Hepatic stellate cell (primary cell): ENCODE data around the gene MARCHF2.
"Not testable (repeated sequence)": the region's sequence is repeated elsewhere in the genome, so short reads cannot be mapped to it uniquely, and the experiment has no call there.

ENCODE experiments used
- DNase-seq: peaks from one replicate; pipeline ENCODE4 v3.0.0; 2011; ENCODE audit warnings: low spot score

Gene MARCHF2

GRCh38 chr19:8412783-8413628 lies at the start of gene MARCHF2:
TSS of gene MARCHF2 (plus strand) at chr19:8413305. CDS start at chr19:8421841, 8,536 bp downstream.
- DNase-seq: peak; percentile 98

GRCh38 chr19:8363803-8364771 lies 49.0 kb upstream of the MARCHF2 start, which contains the start of gene ANGPTL4:
TSS of gene ANGPTL4 (plus strand) at chr19:8364155. CDS start at chr19:8364322, 167 bp downstream.
- DNase-seq: peak; percentile 70

- DNase-seq: no peak
These were observed 47.0 kb upstream of the MARCHF2 start for GRCh38 chr19:8366121-8366581.

GRCh38 chr19:8366961-8367326 lies 46.2 kb upstream of the MARCHF2 start:
- no peak for DNase-seq

GRCh38 chr19:8367327-8368001 lies 45.6 kb upstream of the MARCHF2 start:
- DNase-seq: peak; percentile 94

- DNase-seq: no peak
These were observed 42.7 kb upstream of the MARCHF2 start for GRCh38 chr19:8370176-8371010.

GRCh38 chr19:8371011-8371804 lies 41.9 kb upstream of the MARCHF2 start:
- no peak for DNase-seq

- DNase-seq: no peak
These were observed 39.0 kb upstream of the MARCHF2 start for GRCh38 chr19:8373867-8374813.

GRCh38 chr19:8375766-8376165 lies 37.3 kb upstream of the MARCHF2 start:
- DNase-seq: not testable (repeated sequence)

GRCh38 chr19:8376373-8376974 lies 36.6 kb upstream of the MARCHF2 start:
- not testable (repeated sequence) for DNase-seq

GRCh38 chr19:8377598-8377997 lies 35.5 kb upstream of the MARCHF2 start:
- DNase-seq: no peak

GRCh38 chr19:8379156-8379891 lies 33.8 kb upstream of the MARCHF2 start:
- not testable (repeated sequence) for DNase-seq

GRCh38 chr19:8384569-8384968 lies 28.5 kb upstream of the MARCHF2 start:
- not testable (repeated sequence) for DNase-seq

GRCh38 chr19:8385103-8385502 lies 28.0 kb upstream of the MARCHF2 start:
- not testable (repeated sequence) for DNase-seq

GRCh38 chr19:8385566-8385965 lies 27.5 kb upstream of the MARCHF2 start:
- not testable (repeated sequence) for DNase-seq

- DNase-seq: not testable (repeated sequence)
These were observed 26.7 kb upstream of the MARCHF2 start for GRCh38 chr19:8386419-8386818.

- DNase-seq: no peak
These were observed 26.1 kb upstream of the MARCHF2 start for GRCh38 chr19:8386990-8387389.
